Measurements from ENCODE around the gene DLL3.

The DLL3 gene

DNA sequence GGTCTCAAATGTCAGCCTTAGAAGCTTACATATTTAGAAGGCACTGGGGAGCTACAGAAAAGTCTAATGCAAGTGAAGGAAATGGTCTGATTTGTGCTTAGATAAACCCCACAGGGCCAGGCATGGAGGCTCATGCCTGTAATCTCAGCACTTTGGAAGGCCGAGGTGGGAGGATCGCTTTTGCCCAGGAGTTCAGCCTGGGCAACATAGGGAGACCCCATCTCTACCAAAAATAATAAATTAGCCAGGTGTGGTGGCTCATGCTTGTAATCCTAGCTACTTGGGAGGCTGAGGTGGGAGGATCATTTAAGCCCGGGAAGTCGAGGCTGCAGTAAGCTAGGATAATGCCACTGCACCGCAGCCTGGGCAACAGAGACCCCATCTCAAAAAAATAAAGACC is 2.7 kb upstream of the DLL3 start:
- TF ChIP-seq, protein P1, sequence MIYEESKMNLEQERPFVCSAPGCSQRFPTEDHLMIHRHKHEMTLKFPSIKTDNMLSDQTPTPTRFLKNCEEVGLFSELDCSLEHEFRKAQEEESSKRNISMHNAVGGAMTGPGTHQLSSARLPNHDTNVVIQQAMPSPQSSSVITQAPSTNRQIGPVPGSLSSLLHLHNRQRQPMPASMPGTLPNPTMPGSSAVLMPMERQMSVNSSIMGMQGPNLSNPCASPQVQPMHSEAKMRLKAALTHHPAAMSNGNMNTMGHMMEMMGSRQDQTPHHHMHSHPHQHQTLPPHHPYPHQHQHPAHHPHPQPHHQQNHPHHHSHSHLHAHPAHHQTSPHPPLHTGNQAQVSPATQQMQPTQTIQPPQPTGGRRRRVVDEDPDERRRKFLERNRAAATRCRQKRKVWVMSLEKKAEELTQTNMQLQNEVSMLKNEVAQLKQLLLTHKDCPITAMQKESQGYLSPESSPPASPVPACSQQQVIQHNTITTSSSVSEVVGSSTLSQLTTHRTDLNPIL (CRISPR knock-in tag; IDR thresholded peaks at IDR 0.05; ENCODE audit: low read depth), result no peak
- no peak for TF ChIP-seq ZNF565 (CRISPR knock-in tag; conservative IDR thresholded peaks at IDR 0.05; ENCODE audit: low read depth)
- no peak for ATAC-seq

DNA sequence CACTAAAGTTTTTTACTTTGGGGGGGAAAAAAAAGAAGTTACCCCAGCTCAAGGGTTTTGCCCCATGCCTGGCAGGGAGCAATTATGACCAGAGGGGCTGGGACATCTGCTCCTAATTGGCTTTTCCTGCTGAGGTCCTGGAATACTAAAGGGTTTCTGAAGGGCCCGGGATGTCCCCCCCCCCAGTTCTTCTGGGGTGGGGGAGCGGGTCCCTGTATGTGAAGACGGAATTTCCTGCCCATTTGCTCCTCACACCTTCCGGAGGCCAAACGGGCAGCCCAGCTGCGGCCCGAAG is 1.1 kb upstream of the DLL3 start:
- no peak; the same call in 2 of the 3 replicates for ATAC-seq
- TF ChIP-seq RARB (CRISPR knock-in tag; IDR thresholded peaks at IDR 0.05), result no peak
- TF ChIP-seq ZNF565 (CRISPR knock-in tag; conservative IDR thresholded peaks at IDR 0.05; ENCODE audit: low read depth), result no peak
- TF ChIP-seq BACH2 (CRISPR knock-in tag; IDR thresholded peaks at IDR 0.05; ENCODE audit: borderline replicate concordance), result no peak
- TF ChIP-seq, protein P1 (CRISPR knock-in tag; IDR thresholded peaks at IDR 0.05; ENCODE audit: low read depth), result no peak
- no peak for TF ChIP-seq ZNF8 (CRISPR knock-in tag; IDR thresholded peaks at IDR 0.05)
- TF ChIP-seq ISL1 (CRISPR knock-in tag; IDR thresholded peaks at IDR 0.05), result no peak
- TF ChIP-seq, protein P2, sequence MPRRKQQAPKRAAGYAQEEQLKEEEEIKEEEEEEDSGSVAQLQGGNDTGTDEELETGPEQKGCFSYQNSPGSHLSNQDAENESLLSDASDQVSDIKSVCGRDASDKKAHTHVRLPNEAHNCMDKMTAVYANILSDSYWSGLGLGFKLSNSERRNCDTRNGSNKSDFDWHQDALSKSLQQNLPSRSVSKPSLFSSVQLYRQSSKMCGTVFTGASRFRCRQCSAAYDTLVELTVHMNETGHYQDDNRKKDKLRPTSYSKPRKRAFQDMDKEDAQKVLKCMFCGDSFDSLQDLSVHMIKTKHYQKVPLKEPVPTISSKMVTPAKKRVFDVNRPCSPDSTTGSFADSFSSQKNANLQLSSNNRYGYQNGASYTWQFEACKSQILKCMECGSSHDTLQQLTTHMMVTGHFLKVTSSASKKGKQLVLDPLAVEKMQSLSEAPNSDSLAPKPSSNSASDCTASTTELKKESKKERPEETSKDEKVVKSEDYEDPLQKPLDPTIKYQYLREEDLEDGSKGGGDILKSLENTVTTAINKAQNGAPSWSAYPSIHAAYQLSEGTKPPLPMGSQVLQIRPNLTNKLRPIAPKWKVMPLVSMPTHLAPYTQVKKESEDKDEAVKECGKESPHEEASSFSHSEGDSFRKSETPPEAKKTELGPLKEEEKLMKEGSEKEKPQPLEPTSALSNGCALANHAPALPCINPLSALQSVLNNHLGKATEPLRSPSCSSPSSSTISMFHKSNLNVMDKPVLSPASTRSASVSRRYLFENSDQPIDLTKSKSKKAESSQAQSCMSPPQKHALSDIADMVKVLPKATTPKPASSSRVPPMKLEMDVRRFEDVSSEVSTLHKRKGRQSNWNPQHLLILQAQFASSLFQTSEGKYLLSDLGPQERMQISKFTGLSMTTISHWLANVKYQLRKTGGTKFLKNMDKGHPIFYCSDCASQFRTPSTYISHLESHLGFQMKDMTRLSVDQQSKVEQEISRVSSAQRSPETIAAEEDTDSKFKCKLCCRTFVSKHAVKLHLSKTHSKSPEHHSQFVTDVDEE (CRISPR knock-in tag; IDR thresholded peaks at IDR 0.05), result no peak
- no peak for TF ChIP-seq SNAI2 (CRISPR knock-in tag; IDR thresholded peaks at IDR 0.05)
- TF ChIP-seq ESRRG (CRISPR knock-in tag; IDR thresholded peaks at IDR 0.05), result no peak
- TF ChIP-seq TCF4 (CRISPR knock-in tag; IDR thresholded peaks at IDR 0.05; ENCODE audit: borderline replicate concordance), result no peak
- TF ChIP-seq, protein P3, sequence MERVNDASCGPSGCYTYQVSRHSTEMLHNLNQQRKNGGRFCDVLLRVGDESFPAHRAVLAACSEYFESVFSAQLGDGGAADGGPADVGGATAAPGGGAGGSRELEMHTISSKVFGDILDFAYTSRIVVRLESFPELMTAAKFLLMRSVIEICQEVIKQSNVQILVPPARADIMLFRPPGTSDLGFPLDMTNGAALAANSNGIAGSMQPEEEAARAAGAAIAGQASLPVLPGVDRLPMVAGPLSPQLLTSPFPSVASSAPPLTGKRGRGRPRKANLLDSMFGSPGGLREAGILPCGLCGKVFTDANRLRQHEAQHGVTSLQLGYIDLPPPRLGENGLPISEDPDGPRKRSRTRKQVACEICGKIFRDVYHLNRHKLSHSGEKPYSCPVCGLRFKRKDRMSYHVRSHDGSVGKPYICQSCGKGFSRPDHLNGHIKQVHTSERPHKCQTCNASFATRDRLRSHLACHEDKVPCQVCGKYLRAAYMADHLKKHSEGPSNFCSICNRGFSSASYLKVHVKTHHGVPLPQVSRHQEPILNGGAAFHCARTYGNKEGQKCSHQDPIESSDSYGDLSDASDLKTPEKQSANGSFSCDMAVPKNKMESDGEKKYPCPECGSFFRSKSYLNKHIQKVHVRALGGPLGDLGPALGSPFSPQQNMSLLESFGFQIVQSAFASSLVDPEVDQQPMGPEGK (CRISPR knock-in tag; IDR thresholded peaks at IDR 0.05; ENCODE audit: borderline replicate concordance), result no peak; the same call in 1 of the 2 replicates
- TF ChIP-seq GLIS3 (CRISPR knock-in tag; IDR thresholded peaks at IDR 0.05), result no peak
- no peak for TF ChIP-seq CSDC2 (CRISPR knock-in tag; IDR thresholded peaks at IDR 0.05)
- no peak for TF ChIP-seq TOX (CRISPR knock-in tag; IDR thresholded peaks at IDR 0.05; ENCODE audit: borderline replicate concordance)
- TF ChIP-seq OSR1 (CRISPR knock-in tag; IDR thresholded peaks at IDR 0.05), result no peak
- no peak for TF ChIP-seq ARNTL (CRISPR knock-in tag; IDR thresholded peaks at IDR 0.05; ENCODE audit: borderline replicate concordance, low read depth)
- TF ChIP-seq, protein P4, sequence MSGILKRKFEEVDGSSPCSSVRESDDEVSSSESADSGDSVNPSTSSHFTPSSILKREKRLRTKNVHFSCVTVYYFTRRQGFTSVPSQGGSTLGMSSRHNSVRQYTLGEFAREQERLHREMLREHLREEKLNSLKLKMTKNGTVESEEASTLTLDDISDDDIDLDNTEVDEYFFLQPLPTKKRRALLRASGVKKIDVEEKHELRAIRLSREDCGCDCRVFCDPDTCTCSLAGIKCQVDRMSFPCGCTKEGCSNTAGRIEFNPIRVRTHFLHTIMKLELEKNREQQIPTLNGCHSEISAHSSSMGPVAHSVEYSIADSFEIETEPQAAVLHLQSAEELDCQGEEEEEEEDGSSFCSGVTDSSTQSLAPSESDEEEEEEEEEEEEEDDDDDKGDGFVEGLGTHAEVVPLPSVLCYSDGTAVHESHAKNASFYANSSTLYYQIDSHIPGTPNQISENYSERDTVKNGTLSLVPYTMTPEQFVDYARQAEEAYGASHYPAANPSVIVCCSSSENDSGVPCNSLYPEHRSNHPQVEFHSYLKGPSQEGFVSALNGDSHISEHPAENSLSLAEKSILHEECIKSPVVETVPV (CRISPR knock-in tag; IDR thresholded peaks at IDR 0.05), result no peak
- TF ChIP-seq ZNF70 (CRISPR knock-in tag; IDR thresholded peaks at IDR 0.05), result no peak
- no peak for TF ChIP-seq ZFP3 (CRISPR knock-in tag; IDR thresholded peaks at IDR 0.05)

DNA sequence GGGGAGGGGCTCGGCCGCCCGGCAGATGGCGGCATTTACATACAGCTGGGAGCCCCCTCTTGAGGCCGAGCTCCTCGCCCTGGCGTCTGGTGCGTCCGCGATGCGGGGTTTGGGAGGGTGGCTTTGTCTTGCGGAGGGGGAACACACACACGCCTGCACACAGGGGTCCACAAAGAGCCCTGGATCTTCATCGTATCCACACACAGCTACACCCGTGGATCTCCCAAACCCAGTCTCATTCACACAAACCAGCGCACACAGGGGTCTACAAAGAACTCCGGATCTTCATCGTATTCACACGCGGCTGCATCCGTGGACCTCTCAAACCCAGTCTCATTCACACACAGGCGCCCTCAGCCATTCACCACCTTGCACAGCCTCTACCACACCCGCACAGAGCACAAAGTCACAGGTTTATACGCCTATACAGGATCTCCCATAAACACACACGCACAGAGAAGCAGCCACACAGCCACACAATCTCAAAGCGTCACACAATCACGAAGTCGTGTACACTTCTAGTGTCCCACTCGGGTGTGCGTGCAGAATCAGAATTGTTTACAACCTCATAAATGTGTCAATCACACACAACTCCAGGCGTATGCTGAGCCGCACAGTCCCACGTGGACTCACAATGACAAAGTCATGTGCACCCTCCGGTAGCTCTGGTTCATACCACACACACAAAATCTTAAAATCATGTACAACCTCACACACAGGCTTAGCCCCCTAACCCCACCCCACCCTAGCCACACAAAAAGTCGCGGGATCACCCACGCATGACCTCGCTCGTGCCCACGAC is 550 bp upstream of the DLL3 start:
- peak; percentile 77 for ATAC-seq
- TF ChIP-seq ISL1 (CRISPR knock-in tag; IDR thresholded peaks at IDR 0.05) (no peak), TCF4 (CRISPR knock-in tag; IDR thresholded peaks at IDR 0.05; ENCODE audit: borderline replicate concordance) (peak; percentile 41; the same call in 1 of the 2 replicates), ZNF70 (CRISPR knock-in tag; IDR thresholded peaks at IDR 0.05) (no peak), BACH2 (CRISPR knock-in tag; IDR thresholded peaks at IDR 0.05; ENCODE audit: borderline replicate concordance) (no peak), PPARA (CRISPR knock-in tag; IDR thresholded peaks at IDR 0.05; ENCODE audit: borderline replicate concordance) (no peak), CSDC2 (CRISPR knock-in tag; IDR thresholded peaks at IDR 0.05) (no peak), SNAI2 (CRISPR knock-in tag; IDR thresholded peaks at IDR 0.05) (no peak), ZC3H10 (CRISPR knock-in tag; IDR thresholded peaks at IDR 0.05) (no peak)
- TF ChIP-seq, protein P3 (CRISPR knock-in tag; IDR thresholded peaks at IDR 0.05; ENCODE audit: borderline replicate concordance), result 0 out of 2 replicates have a peak, but pooled peaks have one; percentile 17
- TF ChIP-seq, protein P2 (CRISPR knock-in tag; IDR thresholded peaks at IDR 0.05), result no peak
- TF ChIP-seq, protein P1 (CRISPR knock-in tag; IDR thresholded peaks at IDR 0.05; ENCODE audit: low read depth), result no peak
